Measurements from ENCODE around the gene DTD1. TPM values are rescaled to one million over a fixed set of nuclear protein-coding genes. Genes with fewer than 3 reads are reported as not detected.

Gene DTD1
- total and polyA plus RNA-seq, 2 of the 13 experiments (the other 11 are each of a cell fraction or from before 2014, with no cell fraction given): 41.2 to 79.3 TPM

DNA sequence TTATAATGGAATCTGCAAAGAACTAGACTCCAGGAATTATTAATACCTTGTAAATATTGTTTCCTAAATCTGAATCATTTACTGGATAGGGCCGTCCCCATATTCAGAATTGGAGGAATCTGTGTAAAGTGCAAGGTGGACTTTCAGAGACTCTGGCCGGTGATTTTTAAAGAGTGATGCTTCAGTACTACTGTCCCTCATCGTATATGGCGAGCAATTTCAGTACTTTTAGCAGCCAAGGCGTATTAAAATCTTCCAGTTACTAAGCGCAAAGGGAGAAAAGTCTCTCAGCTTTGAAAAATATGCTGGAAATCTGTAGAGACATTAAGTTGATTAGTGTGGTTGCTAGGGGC, 20.1 kb upstream of the DTD1 start:
- Histone ChIP-seq H3K4me1 (ENCODE audit: insufficient read depth, low read length) (peaks cover 14% of the 10 kb centered on the region), H3K79me2 (ENCODE audit: insufficient read depth, low read length) (peaks cover 24% of the 10 kb centered on the region), H3K9me3 (ENCODE audit: low read length) (no peaks in the 10 kb centered on the region), H3K27me3 (ENCODE audit: control insufficient read depth in 1 of 2, insufficient read depth in 2 of 2, low read length in 2 of 2) (no peaks in the 10 kb centered on the region; a peak in 1 of 5 replicates), H3K4me3 (replicated peaks in 1 of 3; ENCODE audit: insufficient read depth in 1 of 3, low read depth in 2 of 3, low read length in 3 of 3) (peak overlapping the region; percentile 69 to 97 (median 89)), H4K20me1 (ENCODE audit: insufficient read depth, low read length) (no peaks in the 10 kb centered on the region), H3K9ac (ENCODE audit: insufficient read depth, low read depth, low read length) (peak overlapping the region; percentile 96), H2AFZ (ENCODE audit: low read length) (peak overlapping the region; percentile 47), H3K4me2 (ENCODE audit: low read depth, low read length) (peak overlapping the region; percentile 97), H3K27ac (ENCODE audit: extremely low read length, insufficient read depth, low read length) (peak overlapping the region; percentile 83), H3K36me3 (replicated peaks in 1 of 2; ENCODE audit: control insufficient read depth in 1 of 2, insufficient read depth in 2 of 2, low read length in 2 of 2) (peaks cover 0 to 12% of the 10 kb centered on the region in 2 experiments; a peak in 1 of 5 replicates)
- no peak for DNase-seq (ENCODE audit: low spot score)
- CTCF ChIA-PET (ENCODE audit: low intra/inter-chr PET ratio, low total read pairs): no interaction called here
- TF ChIP-seq ZSCAN5A (CRISPR knock-in tag; IDR thresholded peaks at IDR 0.05; ENCODE audit: borderline replicate concordance) (0 out of 2 replicates have a peak, but pooled peaks have one; percentile 4), ATF1 (CRISPR knock-in tag; IDR thresholded peaks at IDR 0.05) (peak; percentile 4; the same call in 1 of the 2 replicates), GTF2F1 (IDR thresholded peaks at IDR 0.05; ENCODE audit: low read length) (0 out of 2 replicates have a peak, but pooled peaks have one; percentile 42), NBN (conservative IDR thresholded peaks at IDR 0.05) (no peak), SIX1 (CRISPR knock-in tag; IDR thresholded peaks at IDR 0.05; ENCODE audit: borderline replicate concordance) (peak; percentile 6; the same call in 1 of the 2 replicates), AKAP8 (CRISPR knock-in tag; IDR thresholded peaks at IDR 0.05) (peak; percentile 8; the same call in 1 of the 2 replicates), ATM (IDR thresholded peaks at IDR 0.05; ENCODE audit: borderline replicate concordance) (no peak), KDM5A (IDR thresholded peaks at IDR 0.05; ENCODE audit: borderline replicate concordance, low read length) (peak; percentile 62), NAIF1 (CRISPR knock-in tag; IDR thresholded peaks at IDR 0.05; ENCODE audit: borderline replicate concordance) (0 out of 2 replicates have a peak, but pooled peaks have one; percentile 22), ZNF468 (CRISPR knock-in tag; IDR thresholded peaks at IDR 0.05) (0 out of 2 replicates have a peak, but pooled peaks have one; percentile 39), ZBTB3 (CRISPR knock-in tag; IDR thresholded peaks at IDR 0.05; ENCODE audit: borderline replicate concordance, low read depth) (0 out of 2 replicates have a peak, but pooled peaks have one; percentile 61), ZNF501 (CRISPR knock-in tag; IDR thresholded peaks at IDR 0.05) (peak; percentile 43; the same call in 1 of the 2 replicates), NR2F1 (CRISPR knock-in tag; IDR thresholded peaks at IDR 0.05) (0 out of 4 replicates have a peak, but pooled peaks of 1 of the 2 experiments have one; percentile 3)
- TF ChIP-seq, protein P1, sequence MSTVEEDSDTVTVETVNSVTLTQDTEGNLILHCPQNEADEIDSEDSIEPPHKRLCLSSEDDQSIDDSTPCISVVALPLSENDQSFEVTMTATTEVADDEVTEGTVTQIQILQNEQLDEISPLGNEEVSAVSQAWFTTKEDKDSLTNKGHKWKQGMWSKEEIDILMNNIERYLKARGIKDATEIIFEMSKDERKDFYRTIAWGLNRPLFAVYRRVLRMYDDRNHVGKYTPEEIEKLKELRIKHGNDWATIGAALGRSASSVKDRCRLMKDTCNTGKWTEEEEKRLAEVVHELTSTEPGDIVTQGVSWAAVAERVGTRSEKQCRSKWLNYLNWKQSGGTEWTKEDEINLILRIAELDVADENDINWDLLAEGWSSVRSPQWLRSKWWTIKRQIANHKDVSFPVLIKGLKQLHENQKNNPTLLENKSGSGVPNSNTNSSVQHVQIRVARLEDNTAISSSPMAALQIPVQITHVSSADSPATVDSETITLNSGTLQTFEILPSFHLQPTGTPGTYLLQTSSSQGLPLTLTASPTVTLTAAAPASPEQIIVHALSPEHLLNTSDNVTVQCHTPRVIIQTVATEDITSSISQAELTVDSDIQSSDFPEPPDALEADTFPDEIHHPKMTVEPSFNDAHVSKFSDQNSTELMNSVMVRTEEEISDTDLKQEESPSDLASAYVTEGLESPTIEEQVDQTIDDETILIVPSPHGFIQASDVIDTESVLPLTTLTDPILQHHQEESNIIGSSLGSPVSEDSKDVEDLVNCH (CRISPR knock-in tag; IDR thresholded peaks at IDR 0.05): 0 out of 2 replicates have a peak, but pooled peaks have one; percentile 43
- TF ChIP-seq, protein P2, sequence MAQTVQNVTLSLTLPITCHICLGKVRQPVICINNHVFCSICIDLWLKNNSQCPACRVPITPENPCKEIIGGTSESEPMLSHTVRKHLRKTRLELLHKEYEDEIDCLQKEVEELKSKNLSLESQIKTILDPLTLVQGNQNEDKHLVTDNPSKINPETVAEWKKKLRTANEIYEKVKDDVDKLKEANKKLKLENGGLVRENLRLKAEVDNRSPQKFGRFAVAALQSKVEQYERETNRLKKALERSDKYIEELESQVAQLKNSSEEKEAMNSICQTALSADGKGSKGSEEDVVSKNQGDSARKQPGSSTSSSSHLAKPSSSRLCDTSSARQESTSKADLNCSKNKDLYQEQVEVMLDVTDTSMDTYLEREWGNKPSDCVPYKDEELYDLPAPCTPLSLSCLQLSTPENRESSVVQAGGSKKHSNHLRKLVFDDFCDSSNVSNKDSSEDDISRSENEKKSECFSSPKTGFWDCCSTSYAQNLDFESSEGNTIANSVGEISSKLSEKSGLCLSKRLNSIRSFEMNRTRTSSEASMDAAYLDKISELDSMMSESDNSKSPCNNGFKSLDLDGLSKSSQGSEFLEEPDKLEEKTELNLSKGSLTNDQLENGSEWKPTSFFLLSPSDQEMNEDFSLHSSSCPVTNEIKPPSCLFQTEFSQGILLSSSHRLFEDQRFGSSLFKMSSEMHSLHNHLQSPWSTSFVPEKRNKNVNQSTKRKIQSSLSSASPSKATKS (CRISPR knock-in tag; IDR thresholded peaks at IDR 0.05): no peak
- WGBS (ENCODE audit: low lambda C conversion rate): 0% methylated on average over 6 of the region's 6 CpGs
- intact Hi-C loops (cut with micrococcal nuclease; ENCODE audit: unreplicated experiment): loop anchor here (1.0 to 5.0 kb wide), 4 partner anchors 18 to 155 kb away; partner anchors contain the start of genes DZANK1, POLR3F and SEC23B
- BruUV-seq (replicated peaks): TSS peak; percentile 90
- in situ Hi-C loops (cut with HindIII; ENCODE audit: extremely low pct_ligation_motif_present, low pct_unique_long_range_greater_than_20kb): no loop called here
- POLR2A ChIA-PET: interaction anchor here (2.0 to 2.4 kb wide), 2 partner anchors 17 to 60 kb away, joined by 25 to 30 read pairs; partner anchors contain the start of gene SEC23B
- FAIRE-seq: no peak
- ATAC-seq: peak; percentile 70
